Esophagus squamous epithelium (tissue), 5 donors: ENCODE results near the gene GLB1L. TPM values are rescaled to one million over a fixed set of nuclear protein-coding genes. Genes with fewer than 3 reads are reported as not detected.

Experiments used
- DNase-seq: peaks from one replicate; lab custom pipeline; 2025; lab: John Stamatoyannopoulos, UW
- H3K27ac ChIP-seq, 4 donors: fragments of 200-600 bp; sonication (generic); one replicate each; pipeline ENCODE4 v1.5.1; 2016 to 2019; ENCODE audit warnings: mild to moderate bottlenecking in 1 of 4
- H3K27me3 ChIP-seq, 4 donors: fragments of 200-600 bp; sonication (generic); 1 replicate in 3 of 4; 2 replicates in 1 of 4; pipeline versions ENCODE4 v1.5.1 to v1.6.0; 2017 to 2021; ENCODE audit warnings: antibody characterized with exemption in 1 of 4
- H3K36me3 ChIP-seq, 3 donors: fragments of 200-600 bp; sonication (generic); one replicate each; pipeline ENCODE4 v1.5.1; 2016 to 2019
- H3K4me1 ChIP-seq, 3 donors: fragments of 200-600 bp; sonication (generic); one replicate each; pipeline ENCODE4 v1.5.1; 2017 to 2019
- H3K4me3 ChIP-seq, 4 donors: fragments of 200-600 bp; sonication (generic); 1 replicate in 3 of 4; 2 replicates in 1 of 4; pipeline ENCODE4 v1.5.1; 2016 to 2019; ENCODE audit warnings: mild to moderate bottlenecking in 2 of 4, moderate library complexity in 1 of 4
- H3K9me3 ChIP-seq, 3 donors: fragments of 200-600 bp; sonication (generic); one replicate each; pipeline ENCODE4 v1.5.1; 2016 to 2019
- POLR2A ChIP-seq, 4 donors: fragments of 450-650 bp; IDR thresholded peaks; one replicate each; pipeline ENCODE4 v1.6.1; 2017; ENCODE audit warnings: antibody characterized with exemption in 4 of 4, mild to moderate bottlenecking in 4 of 4, moderate library complexity in 3 of 4
- whole genome bisulfite sequencing, 2 donors: methylation state at CpG; one replicate each; pipeline ENCODE4 v1.1.5; 2018; 5-methylcytosine and 5-hydroxymethylcytosine counted together
- intact Hi-C: fragments of 100-400 bp; cut with DNase I; formaldehyde crosslinking; loops from one replicate; pipeline ENCODE4 v1.15.0; 2022
- total RNA-seq, 4 donors: library from RNA; depleted of rRNA; stranded (reverse); fragments of >200 nt; gene quantifications; one replicate each; pipeline ENCODE4 v1.1.0, GENCODE V29; 2016
- TF ChIP-seq, protein P1 (sequence below), 6 experiments: fragments of 450-650 bp in 4 of 6; fragments of 200-600 bp in 2 of 6; sonication (generic) in 2 of 6; IDR thresholded peaks; one replicate each; pipeline ENCODE4 v1.5.1; 2016 to 2019; ENCODE audit warnings: antibody characterized with exemption in 6 of 6, mild to moderate bottlenecking in 4 of 6, moderate library complexity in 4 of 6
- donor health status: DM: yes; HTN: yes; CAD: no.

GLB1L gene
- total RNA-seq, 4 donors from 2014 or later = 1.2 to 2.3 (median 1.7) TPM

DNA sequence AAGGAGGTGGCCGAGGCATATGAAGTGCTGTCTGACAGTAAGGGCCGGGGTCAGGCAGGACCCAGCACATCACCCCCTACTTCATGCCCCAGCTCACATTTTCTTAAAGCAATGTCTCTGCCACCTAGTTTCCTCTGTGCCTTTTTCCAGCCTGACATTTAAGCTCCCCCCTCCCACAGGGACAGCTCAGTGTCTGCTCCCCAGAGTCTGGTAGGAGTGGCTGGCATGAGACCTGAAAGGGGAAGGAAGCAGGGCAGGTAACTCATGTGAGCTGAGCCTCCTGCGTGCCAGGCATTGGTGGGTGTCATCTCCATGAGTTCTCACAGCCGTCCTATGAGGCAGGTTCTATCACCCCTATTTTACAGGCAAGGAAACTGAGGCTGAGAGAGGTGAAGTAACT lies 35.4 kb upstream of the GLB1L start:
- H3K36me3 ChIP-seq = peaks cover 0 to 54% (median 6%) of the 10 kb centered on the region in 3 donors
- WGBS, 2 donors = 64 to 96% methylated on average over 3 to 4 of the region's 4 CpGs
- TF ChIP-seq POLR2A (IDR thresholded peaks at IDR 0.05) = no peak
- TF ChIP-seq, protein P1, sequence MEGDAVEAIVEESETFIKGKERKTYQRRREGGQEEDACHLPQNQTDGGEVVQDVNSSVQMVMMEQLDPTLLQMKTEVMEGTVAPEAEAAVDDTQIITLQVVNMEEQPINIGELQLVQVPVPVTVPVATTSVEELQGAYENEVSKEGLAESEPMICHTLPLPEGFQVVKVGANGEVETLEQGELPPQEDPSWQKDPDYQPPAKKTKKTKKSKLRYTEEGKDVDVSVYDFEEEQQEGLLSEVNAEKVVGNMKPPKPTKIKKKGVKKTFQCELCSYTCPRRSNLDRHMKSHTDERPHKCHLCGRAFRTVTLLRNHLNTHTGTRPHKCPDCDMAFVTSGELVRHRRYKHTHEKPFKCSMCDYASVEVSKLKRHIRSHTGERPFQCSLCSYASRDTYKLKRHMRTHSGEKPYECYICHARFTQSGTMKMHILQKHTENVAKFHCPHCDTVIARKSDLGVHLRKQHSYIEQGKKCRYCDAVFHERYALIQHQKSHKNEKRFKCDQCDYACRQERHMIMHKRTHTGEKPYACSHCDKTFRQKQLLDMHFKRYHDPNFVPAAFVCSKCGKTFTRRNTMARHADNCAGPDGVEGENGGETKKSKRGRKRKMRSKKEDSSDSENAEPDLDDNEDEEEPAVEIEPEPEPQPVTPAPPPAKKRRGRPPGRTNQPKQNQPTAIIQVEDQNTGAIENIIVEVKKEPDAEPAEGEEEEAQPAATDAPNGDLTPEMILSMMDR (IDR thresholded peaks at IDR 0.05) = no peak
- no peaks in the 10 kb centered on the region for H3K9me3 ChIP-seq
- DNase-seq = no peak
- intact Hi-C loops = no loop called here
- H3K27me3 ChIP-seq = no peaks in the 10 kb centered on the region
- H3K4me1 ChIP-seq = peaks cover 31 to 73% (median 39%) of the 10 kb centered on the region in 3 donors
- peak overlapping the region in 3 of 4 donors; percentile 95 to 99 (median 97) for H3K27ac ChIP-seq
- H3K4me3 ChIP-seq = no peak overlapping the region

DNA sequence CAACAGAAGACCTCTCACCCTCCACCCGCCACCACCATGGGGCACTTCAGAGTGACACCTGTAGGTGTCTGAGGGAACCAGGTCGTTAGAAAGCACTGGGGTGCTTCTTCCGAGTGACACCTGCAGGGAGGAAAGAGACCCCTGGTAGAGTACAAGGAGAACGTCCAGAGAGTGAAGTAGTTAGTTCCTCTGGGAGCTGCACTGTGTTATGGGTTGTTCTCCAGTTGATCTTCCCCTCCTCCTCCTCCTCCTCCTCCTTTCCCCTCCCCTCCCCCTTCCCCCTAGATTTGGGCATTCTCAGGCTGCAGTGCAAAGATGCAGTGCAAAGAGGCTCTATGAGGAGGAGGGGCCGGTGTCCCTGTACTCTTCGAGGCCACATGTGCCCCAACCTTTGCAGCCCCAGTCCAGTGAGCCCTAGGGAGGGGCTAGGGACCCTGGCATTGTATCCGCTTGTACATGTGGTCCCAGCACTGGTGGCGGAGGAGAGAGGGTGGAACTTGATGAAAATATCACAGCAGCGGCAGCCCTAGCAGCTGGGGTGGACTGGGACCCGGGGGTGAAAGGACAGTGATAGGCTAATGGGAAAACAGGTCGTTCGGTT lies 34.8 kb upstream of the GLB1L start:
- Histone ChIP-seq H3K27me3 (no peaks in the 10 kb centered on the region), H3K27ac (peak overlapping the region; percentile 95 to 99 (median 97)), H3K4me3 (peak overlapping the region; percentile 62 to 95 (median 78)), H3K36me3 (peaks cover 0 to 48% (median 6%) of the 10 kb centered on the region in 3 donors), H3K4me1 (peaks cover 25 to 68% (median 32%) of the 10 kb centered on the region in 3 donors), H3K9me3 (no peaks in the 10 kb centered on the region)
- TF ChIP-seq, protein P1 (IDR thresholded peaks at IDR 0.05) = peak in 2 of 6 experiments; percentile 14 to 26
- no peak for TF ChIP-seq POLR2A (IDR thresholded peaks at IDR 0.05)
- WGBS, 2 donors = 30 to 40% methylated on average over 9 to 11 of the region's 12 CpGs
- intact Hi-C loops = no loop called here
- DNase-seq = no peak

DNA sequence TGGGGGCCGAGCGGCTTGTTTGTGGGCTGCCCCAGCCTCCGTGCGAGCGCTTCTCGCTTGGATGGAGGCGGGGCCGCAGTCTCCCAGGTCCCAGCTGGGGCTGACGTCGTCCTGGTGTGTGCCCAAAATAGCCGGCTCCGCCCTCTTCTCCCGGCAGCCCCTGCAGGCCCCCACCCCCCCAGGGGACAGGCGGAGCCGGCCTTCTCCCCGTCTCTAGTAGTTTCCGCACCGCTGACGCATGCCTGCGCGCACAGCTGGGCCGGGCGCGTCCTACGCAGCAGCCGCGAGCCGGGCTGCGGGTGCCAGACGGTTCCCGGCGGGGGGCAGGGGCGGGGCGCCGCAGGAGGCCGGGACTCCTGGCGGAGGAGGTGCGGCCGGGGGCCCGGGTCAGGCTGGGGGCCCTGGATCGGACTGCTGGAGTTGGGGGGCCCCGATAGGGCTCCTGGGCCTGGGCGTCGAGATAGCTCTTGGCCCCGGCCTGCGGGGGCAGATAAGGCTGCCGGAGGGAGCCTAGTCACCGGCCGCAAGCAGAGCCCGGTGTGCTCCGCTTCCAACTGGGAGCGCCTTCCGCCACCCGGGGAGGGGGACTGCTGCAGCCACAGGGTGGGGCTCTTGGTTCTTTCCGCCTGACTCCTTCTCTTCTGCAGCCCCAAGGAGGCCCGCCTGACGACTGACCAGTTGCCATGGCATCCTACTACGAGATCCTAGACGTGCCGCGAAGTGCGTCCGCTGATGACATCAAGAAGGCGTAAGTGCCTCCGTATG lies 34.1 kb upstream of the GLB1L start, which contains the start of gene DNAJB2:
Gene DNAJB2 (plus strand): TSS at position 216 of the 765 bp plus-strand sequence. CDS start 468 bp downstream, at position 684.
- Histone ChIP-seq H3K4me1 (peaks cover 24 to 68% (median 31%) of the 10 kb centered on the region in 3 donors), H3K27ac (peak within 1 kb of the TSS; percentile 95 to 99 (median 97)), H3K27me3 (no peaks in the 10 kb centered on the region), H3K4me3 (peak within 1 kb of the TSS; percentile 62 to 95 (median 78)), H3K36me3 (peaks cover 0 to 41% (median 6%) of the 10 kb centered on the region in 3 donors), H3K9me3 (no peaks in the 10 kb centered on the region)
- TF ChIP-seq, protein P1 (IDR thresholded peaks at IDR 0.05) = no peak
- peak in 3 of 4 donors; percentile 80 to 96 (median 94) for TF ChIP-seq POLR2A (IDR thresholded peaks at IDR 0.05)
- peak; percentile 94 for DNase-seq
- WGBS, 2 donors = 0% methylated on average over 7 of the region's 65 CpGs
- intact Hi-C loops = no loop called here

DNA sequence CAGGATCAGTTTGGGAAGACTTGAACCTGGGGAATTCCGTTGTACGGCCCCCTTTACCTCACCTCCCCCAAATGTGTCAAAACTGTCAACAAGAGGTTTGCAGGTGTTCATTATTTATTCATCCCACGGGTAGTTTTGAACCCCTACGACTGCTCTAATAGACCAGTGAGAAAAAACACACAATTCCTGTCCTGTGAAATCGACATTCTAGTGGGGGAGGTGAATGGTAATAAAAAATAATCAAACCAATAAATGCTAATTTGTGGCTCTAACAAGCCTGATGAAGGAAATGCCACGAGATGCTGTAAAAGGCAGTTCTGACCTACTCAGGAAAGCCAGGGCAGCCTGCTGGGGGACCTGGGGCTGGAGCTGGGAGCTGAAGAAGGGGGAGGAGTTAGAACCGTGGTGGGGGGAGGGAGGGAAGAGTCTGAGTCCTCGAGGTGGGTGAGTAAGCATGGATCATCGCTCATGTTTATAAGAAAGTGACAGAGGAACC lies 33.5 kb upstream of the GLB1L start:
- Histone ChIP-seq H3K27me3 (no peaks in the 10 kb centered on the region), H3K4me3 (peak overlapping the region; percentile 62 to 95 (median 78)), H3K27ac (peak overlapping the region; percentile 95 to 99 (median 97)), H3K4me1 (peaks cover 24 to 69% (median 35%) of the 10 kb centered on the region in 3 donors), H3K36me3 (peaks cover 0 to 35% (median under 1%) of the 10 kb centered on the region in 3 donors), H3K9me3 (no peaks in the 10 kb centered on the region)
- 5 to 15% methylated on average over 9 of the region's 9 CpGs for WGBS, 2 donors
- intact Hi-C loops = no loop called here
- no peak for TF ChIP-seq POLR2A (IDR thresholded peaks at IDR 0.05)
- TF ChIP-seq, protein P1 (IDR thresholded peaks at IDR 0.05) = peak in 1 of 6 experiments; percentile 4
- DNase-seq = no peak
